Breast epithelium (tissue), 4 donors: ENCODE measurements around the gene RANBP3L. TPM values are rescaled to one million over a fixed set of nuclear protein-coding genes. Genes with fewer than 3 reads are reported as not detected.
"Not testable (repeated sequence)": the region's sequence is repeated elsewhere in the genome, so short reads cannot be mapped to it uniquely, and the experiment has no call there.

Experiments used
- DNase-seq, 2 donors: peaks; one replicate each; pipeline ENCODE4 v3.0.0-alpha.2; 2019; ENCODE audit warnings: low spot score in 2 of 2
- H3K27ac ChIP-seq, 2 donors: fragments of 200-600 bp; sonication (generic) in 1 of 2; one replicate each; pipeline ENCODE4 v1.5.1; 2016 to 2019; ENCODE audit warnings: mild to moderate bottlenecking in 1 of 2
- H3K27me3 ChIP-seq, 2 donors: fragments of 200-600 bp; sonication (generic) in 1 of 2; one replicate each; pipeline versions ENCODE4 v1.5.1 to v1.6.0; 2017 to 2019; ENCODE audit warnings: control low read depth in 1 of 2, mild to moderate bottlenecking in 1 of 2
- H3K36me3 ChIP-seq: fragments of 200-600 bp; one replicate; pipeline ENCODE4 v1.5.1; 2019
- H3K4me1 ChIP-seq, 2 donors: fragments of 200-600 bp; sonication (generic); one replicate each; pipeline ENCODE4 v1.5.1; 2016 to 2019; ENCODE audit warnings: control low read depth in 1 of 2
- H3K4me3 ChIP-seq, 3 donors: fragments of 200-600 bp; sonication (generic); 1 replicate in 2 of 3; 2 replicates in 1 of 3; pipeline ENCODE4 v1.5.1; 2016 to 2019; ENCODE audit warnings: mild to moderate bottlenecking in 3 of 3, moderate library complexity in 2 of 3
- H3K9me3 ChIP-seq, 2 donors: fragments of 200-600 bp; sonication (generic) in 1 of 2; one replicate each; pipeline ENCODE4 v1.5.1; 2016 to 2019; ENCODE audit warnings: control low read depth in 1 of 2
- POLR2A ChIP-seq: fragments of 450-650 bp; IDR thresholded peaks from one replicate; pipeline ENCODE4 v1.6.1; 2016; ENCODE audit warnings: antibody characterized with exemption, mild to moderate bottlenecking, moderate library complexity
- POLR2AphosphoS5 ChIP-seq, 3 donors: sonication (generic); formaldehyde crosslinking; IDR thresholded peaks; one replicate each; pipeline ENCODE4 v1.6.1; 2017; ENCODE audit warnings: antibody characterized with exemption in 3 of 3
- intact Hi-C: fragments of 100-400 bp; cut with DNase I; formaldehyde crosslinking; loops from one replicate; pipeline ENCODE4 v1.15.1; 2023; ENCODE audit warnings: low total_unique reads
- total RNA-seq, 3 donors: library from RNA; depleted of rRNA; stranded (reverse); fragments of >200 nt; gene quantifications; one replicate each; pipeline ENCODE4 v1.1.0, GENCODE V29; 2016
- TF ChIP-seq, protein P1 (sequence below), 3 donors: fragments of 450-650 bp; IDR thresholded peaks; one replicate each; pipeline ENCODE4 v1.5.1; 2016 to 2017; ENCODE audit warnings: antibody characterized with exemption in 3 of 3, mild to moderate bottlenecking in 3 of 3, moderate library complexity in 3 of 3

Gene RANBP3L, protein sequence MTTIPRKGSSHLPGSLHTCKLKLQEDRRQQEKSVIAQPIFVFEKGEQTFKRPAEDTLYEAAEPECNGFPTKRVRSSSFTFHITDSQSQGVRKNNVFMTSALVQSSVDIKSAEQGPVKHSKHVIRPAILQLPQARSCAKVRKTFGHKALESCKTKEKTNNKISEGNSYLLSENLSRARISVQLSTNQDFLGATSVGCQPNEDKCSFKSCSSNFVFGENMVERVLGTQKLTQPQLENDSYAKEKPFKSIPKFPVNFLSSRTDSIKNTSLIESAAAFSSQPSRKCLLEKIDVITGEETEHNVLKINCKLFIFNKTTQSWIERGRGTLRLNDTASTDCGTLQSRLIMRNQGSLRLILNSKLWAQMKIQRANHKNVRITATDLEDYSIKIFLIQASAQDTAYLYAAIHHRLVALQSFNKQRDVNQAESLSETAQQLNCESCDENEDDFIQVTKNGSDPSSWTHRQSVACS
- 10 to 100 TPM in 2 of 3 donors, 1 to 10 TPM in 1; 2.3 to 22.2 (median 11.0) TPM for total RNA-seq

DNA sequence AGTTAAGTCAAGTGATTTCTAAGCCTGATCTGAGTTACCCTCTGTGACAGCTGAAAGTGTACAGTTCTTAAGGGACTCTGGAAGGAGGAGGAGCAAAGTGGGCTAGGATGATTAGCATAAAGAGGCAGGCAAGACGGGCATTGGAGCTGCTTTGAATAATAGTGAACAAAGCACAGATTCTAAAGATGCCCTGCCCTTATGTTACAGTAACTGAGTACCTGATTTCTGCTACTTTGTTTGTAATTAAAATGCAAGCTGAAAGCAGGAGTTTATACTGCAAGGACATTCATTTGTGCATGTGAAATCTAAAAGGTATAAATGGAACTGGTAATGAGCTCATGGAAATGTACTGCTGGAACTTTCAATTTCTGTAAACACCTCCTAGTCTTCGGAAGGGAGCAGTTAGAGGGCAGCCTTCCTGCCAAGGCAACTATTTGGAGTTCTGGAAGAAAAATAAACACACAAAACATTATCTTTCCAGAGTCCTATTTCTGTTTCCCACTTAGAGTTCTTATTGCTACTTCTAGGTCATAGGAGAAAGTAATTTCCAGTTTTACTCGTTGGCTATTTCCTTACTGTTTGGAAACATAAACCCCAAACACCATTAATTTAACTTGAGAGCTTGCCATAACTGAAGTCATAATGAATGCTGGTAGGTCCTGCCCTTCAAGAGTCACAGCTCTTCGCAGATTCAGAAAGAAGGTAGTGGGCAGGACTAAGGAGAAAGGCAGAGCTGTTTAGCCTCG is at the start of gene RANBP3L:
TSS of gene RANBP3L (minus strand) at position 45 of the 746 bp plus-strand sequence. CDS start 486 bp downstream, outside the sequence.
- no peaks in the 10 kb centered on the region for H3K27me3 ChIP-seq
- peak within 1 kb of the TSS; percentile 26 to 54 (median 34) for H3K4me3 ChIP-seq
- no peaks in the 10 kb centered on the region for H3K9me3 ChIP-seq
- no peaks in the 10 kb centered on the region for H3K4me1 ChIP-seq
- no peak for TF ChIP-seq POLR2A
- TF ChIP-seq POLR2AphosphoS5 (IDR thresholded peaks at IDR 0.05) = no peak
- TF ChIP-seq, protein P1, sequence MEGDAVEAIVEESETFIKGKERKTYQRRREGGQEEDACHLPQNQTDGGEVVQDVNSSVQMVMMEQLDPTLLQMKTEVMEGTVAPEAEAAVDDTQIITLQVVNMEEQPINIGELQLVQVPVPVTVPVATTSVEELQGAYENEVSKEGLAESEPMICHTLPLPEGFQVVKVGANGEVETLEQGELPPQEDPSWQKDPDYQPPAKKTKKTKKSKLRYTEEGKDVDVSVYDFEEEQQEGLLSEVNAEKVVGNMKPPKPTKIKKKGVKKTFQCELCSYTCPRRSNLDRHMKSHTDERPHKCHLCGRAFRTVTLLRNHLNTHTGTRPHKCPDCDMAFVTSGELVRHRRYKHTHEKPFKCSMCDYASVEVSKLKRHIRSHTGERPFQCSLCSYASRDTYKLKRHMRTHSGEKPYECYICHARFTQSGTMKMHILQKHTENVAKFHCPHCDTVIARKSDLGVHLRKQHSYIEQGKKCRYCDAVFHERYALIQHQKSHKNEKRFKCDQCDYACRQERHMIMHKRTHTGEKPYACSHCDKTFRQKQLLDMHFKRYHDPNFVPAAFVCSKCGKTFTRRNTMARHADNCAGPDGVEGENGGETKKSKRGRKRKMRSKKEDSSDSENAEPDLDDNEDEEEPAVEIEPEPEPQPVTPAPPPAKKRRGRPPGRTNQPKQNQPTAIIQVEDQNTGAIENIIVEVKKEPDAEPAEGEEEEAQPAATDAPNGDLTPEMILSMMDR (IDR thresholded peaks at IDR 0.05) = no peak
- no peak for DNase-seq
- H3K27ac ChIP-seq = peak within 1 kb of the TSS; percentile 71
- intact Hi-C loops = no loop called here
- no peaks in the 10 kb centered on the region for H3K36me3 ChIP-seq

DNA sequence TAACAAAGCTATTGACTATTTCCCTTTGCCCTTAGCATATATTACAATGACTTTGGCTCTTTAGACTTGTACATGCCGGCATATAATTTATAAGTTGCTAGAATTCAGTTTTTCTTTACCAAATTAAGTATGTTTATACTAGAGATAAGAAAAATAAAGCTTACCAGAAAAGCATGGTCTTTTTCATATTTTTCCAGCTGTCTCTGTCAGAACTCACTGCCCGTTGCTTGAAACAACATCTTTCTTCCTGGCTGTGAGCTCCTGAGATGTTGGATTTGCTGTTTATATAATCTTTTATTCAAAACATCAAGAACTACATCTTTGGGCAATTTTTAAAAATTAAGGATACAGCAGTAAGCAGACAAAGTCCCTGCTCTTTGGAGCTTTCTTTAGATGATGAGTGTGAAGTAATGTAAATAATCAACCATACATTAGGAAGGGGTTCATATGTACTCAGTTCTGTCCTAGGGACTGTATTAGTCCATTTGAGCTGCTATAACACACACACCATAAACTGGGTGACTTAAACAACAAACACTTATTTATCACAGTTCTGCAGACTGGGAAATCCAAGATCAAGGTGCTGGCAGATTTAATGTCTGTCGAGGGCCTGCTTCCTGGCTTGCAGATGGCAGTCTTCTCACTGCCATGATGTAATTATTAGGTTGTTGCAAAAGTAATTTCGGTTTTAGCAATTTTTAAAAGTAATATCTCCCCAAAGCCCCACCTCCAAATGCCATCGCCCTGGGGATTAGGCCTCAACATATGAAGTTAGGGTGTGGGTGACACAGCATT is 45.4 kb upstream of the RANBP3L start:
- TF ChIP-seq, protein P1 (IDR thresholded peaks at IDR 0.05) = no peak
- TF ChIP-seq POLR2AphosphoS5 (IDR thresholded peaks at IDR 0.05) = no peak
- TF ChIP-seq POLR2A = no peak
- DNase-seq = no peak
- H3K36me3 ChIP-seq = no peaks in the 10 kb centered on the region
- intact Hi-C loops = no loop called here
- no peak overlapping the region for H3K27ac ChIP-seq
- no peaks in the 10 kb centered on the region for H3K4me1 ChIP-seq
- no peaks in the 10 kb centered on the region for H3K27me3 ChIP-seq
- H3K4me3 ChIP-seq = no peak overlapping the region
- no peaks in the 10 kb centered on the region for H3K9me3 ChIP-seq

DNA sequence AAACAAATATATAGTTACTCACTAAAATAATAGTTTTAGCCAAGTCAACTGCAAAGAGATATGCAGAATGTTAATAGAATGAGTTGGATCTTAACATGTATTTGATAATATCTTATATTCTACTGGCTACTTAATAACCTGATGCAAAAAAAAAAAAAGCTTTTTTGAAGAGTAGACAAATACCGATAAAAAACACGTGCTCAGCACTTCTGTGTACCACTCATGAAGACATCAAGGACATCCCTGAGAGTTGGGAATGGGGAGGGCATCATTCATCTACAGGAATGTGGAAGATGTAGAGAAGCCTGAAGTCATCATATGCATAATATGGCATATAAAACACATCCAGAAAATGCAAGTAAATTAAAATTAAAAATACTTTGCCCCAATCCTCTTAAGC is 43.2 kb upstream of the RANBP3L start:
- H3K27me3 ChIP-seq = no peaks in the 10 kb centered on the region
- no peak overlapping the region for H3K27ac ChIP-seq
- TF ChIP-seq, protein P1 (IDR thresholded peaks at IDR 0.05) = no peak
- TF ChIP-seq POLR2A = no peak
- TF ChIP-seq POLR2AphosphoS5 (IDR thresholded peaks at IDR 0.05) = no peak
- DNase-seq = no peak
- intact Hi-C loops = no loop called here
- no peak overlapping the region for H3K4me3 ChIP-seq
- H3K9me3 ChIP-seq = no peaks in the 10 kb centered on the region
- no peaks in the 10 kb centered on the region for H3K36me3 ChIP-seq
- no peaks in the 10 kb centered on the region for H3K4me1 ChIP-seq

DNA sequence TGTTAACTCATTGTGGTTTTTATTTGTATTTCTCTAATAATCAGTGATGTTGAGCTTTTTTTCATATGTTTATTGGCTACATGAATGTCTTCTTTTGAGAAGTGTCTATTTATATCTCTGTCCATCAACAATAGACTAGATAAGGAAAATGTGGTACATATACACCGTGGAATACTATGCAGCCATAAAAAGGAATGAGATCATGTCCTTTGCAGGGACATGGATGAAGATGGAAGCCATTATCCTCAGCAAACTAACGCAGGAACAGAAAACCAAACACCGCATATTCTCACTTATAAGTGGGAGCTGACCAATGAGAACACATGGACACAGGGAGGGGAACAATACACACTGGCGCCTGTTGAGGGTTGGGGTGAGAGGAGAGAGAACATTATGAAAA is 40.0 kb upstream of the RANBP3L start:
- DNase-seq, H3K36me3 ChIP-seq, H3K9me3 ChIP-seq, H3K27me3 ChIP-seq, H3K4me1 ChIP-seq, intact Hi-C loops, H3K4me3 ChIP-seq, H3K27ac ChIP-seq: not testable (repeated sequence)

DNA sequence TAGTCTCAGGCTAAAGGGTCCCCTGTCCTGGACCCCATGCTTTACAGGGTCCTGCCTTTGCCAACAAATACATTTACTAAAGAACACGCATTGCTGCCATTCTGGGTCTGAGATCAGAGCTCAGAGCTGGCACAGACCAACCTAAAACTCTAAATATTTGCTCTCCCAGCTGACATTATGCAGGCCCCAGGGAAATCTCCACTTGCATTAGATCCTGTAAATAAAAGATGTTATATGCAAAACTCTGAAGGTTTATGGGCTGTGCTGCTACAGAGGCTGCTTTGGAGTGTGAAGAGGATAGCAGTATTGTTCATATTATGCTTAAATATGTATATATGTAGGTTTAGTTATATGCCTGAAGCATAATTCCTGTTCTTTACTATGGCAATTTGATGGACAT is 35.9 kb upstream of the RANBP3L start:
- Histone ChIP-seq H3K4me3 (no peak overlapping the region), H3K27ac (no peak overlapping the region), H3K27me3 (no peaks in the 10 kb centered on the region), H3K36me3 (no peaks in the 10 kb centered on the region), H3K4me1 (no peaks in the 10 kb centered on the region), H3K9me3 (no peaks in the 10 kb centered on the region)
- no peak for DNase-seq
- TF ChIP-seq POLR2A = no peak
- TF ChIP-seq, protein P1 (IDR thresholded peaks at IDR 0.05) = no peak
- TF ChIP-seq POLR2AphosphoS5 (IDR thresholded peaks at IDR 0.05) = no peak
- intact Hi-C loops = no loop called here
